Osteocyte (in vitro differentiated cells): ENCODE results near the gene TMEM179. TPM values are rescaled to one million over a fixed set of nuclear protein-coding genes. Genes with fewer than 3 reads are reported as not detected.

ENCODE experiments used
- DNase-seq: peaks from one replicate; pipeline ENCODE4 v3.0.0; 2021; ENCODE audit warnings: mixed read lengths; ENCODE audit not compliant: unreplicated experiment; ENCODE audit errors: extremely low spot score
- H3K27ac Mint-ChIP-seq: one replicate; pipeline ENCODE4 v1.8.0; 2021; ENCODE audit warnings: mild to moderate bottlenecking, mixed read lengths; ENCODE audit not compliant: unreplicated experiment
- H3K27me3 Mint-ChIP-seq: one replicate; pipeline ENCODE4 v1.8.0; 2021; ENCODE audit warnings: mixed read lengths; ENCODE audit not compliant: unreplicated experiment
- H3K36me3 Mint-ChIP-seq: one replicate; pipeline ENCODE4 v1.8.0; 2021; ENCODE audit warnings: mixed read lengths; ENCODE audit not compliant: unreplicated experiment
- H3K4me1 Mint-ChIP-seq: one replicate; pipeline ENCODE4 v1.8.0; 2021; ENCODE audit warnings: mixed read lengths; ENCODE audit not compliant: unreplicated experiment
- H3K4me3 Mint-ChIP-seq: one replicate; pipeline ENCODE4 v1.8.0; 2021; ENCODE audit warnings: mild to moderate bottlenecking, moderate library complexity, mixed read lengths; ENCODE audit not compliant: unreplicated experiment
- H3K9me3 Mint-ChIP-seq: one replicate; pipeline ENCODE4 v1.8.0; 2021; ENCODE audit warnings: mixed read lengths; ENCODE audit not compliant: unreplicated experiment
- total RNA-seq: library from RNA; stranded (reverse); gene quantifications from 2 replicates; pipeline ENCODE4 v1.2.1, GENCODE V29; 2021
- TF ChIP-seq, protein P1 (sequence below): fragments of 200-600 bp; sonication (generic); IDR thresholded peaks from 2 replicates; pipeline ENCODE4 v1.5.0; 2021; ENCODE audit warnings: antibody characterized with exemption, mild to moderate bottlenecking, moderate library complexity

The TMEM179 gene
- total RNA-seq, 1 donor from 2014 or later: not detected

DNA sequence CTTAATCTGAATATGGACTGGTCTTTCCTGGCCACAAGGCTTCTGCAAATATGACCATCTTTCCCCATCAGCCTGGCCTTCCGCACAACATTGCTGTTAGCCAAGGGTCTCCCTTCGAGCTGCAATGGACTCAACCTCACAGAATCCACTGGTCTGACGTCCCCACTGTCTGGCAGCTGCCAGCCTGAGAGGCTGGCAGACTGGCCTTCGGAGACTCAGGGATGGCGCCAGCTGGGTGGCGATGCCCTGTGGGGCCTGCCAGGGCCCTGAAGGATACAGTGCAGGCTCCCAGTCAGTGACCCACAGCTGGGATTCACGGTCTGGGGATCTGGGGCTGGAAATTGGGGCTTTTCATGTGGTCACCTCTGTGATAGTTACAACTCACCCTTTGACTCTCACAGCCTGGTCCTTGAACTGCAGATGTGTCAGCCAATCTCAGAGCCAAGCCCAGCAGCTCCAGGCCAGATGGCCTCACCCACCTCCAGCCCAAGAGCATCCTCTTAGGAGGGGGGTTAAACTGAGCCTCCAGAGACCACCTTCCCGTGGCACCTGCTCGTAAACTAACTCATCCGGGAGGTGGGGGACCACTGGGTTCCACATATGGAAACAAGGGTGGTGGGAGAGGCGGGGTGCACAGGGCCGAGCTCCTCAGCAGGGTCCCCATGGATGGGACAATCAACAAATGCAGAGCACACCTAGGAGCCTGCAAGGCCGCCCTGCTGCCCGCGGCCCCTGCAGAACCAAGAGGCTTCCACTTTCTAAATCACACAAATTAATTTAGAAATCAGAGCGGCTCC, 46.1 kb downstream of the TMEM179 start:
- Mint-ChIP-seq H3K9me3 (no peaks in the 10 kb centered on the region), H3K27ac (no peak overlapping the region), H3K36me3 (no peaks in the 10 kb centered on the region), H3K27me3 (no peaks in the 10 kb centered on the region), H3K4me1 (no peaks in the 10 kb centered on the region), H3K4me3 (no peak overlapping the region)
- DNase-seq: no peak
- TF ChIP-seq, protein P1, sequence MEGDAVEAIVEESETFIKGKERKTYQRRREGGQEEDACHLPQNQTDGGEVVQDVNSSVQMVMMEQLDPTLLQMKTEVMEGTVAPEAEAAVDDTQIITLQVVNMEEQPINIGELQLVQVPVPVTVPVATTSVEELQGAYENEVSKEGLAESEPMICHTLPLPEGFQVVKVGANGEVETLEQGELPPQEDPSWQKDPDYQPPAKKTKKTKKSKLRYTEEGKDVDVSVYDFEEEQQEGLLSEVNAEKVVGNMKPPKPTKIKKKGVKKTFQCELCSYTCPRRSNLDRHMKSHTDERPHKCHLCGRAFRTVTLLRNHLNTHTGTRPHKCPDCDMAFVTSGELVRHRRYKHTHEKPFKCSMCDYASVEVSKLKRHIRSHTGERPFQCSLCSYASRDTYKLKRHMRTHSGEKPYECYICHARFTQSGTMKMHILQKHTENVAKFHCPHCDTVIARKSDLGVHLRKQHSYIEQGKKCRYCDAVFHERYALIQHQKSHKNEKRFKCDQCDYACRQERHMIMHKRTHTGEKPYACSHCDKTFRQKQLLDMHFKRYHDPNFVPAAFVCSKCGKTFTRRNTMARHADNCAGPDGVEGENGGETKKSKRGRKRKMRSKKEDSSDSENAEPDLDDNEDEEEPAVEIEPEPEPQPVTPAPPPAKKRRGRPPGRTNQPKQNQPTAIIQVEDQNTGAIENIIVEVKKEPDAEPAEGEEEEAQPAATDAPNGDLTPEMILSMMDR: no peak

DNA sequence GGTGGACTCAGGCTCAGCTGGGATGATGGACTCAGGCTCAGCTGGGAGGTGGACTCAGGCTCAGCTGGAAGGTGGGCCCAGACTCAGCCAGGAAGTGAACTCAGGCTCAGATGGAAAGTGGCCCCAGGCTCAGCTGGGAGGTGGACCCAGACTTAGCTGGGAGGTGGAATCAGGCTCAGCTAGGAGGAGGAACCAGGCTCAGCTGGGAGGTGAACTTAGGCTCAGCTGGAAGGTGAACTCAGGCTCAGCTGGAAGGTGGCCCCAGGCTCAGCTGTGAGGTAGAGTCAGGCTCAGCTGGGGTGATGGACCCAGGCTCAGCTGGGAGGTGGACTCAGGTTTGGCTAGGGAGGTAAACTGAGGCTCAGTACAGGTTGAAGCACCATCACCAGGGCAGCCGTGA, 46.8 kb downstream of the TMEM179 start:
- H3K9me3 Mint-ChIP-seq: no peaks in the 10 kb centered on the region
- no peak for DNase-seq
- TF ChIP-seq, protein P1: no peak
- H3K27ac Mint-ChIP-seq: no peak overlapping the region
- H3K27me3 Mint-ChIP-seq: no peaks in the 10 kb centered on the region
- no peaks in the 10 kb centered on the region for H3K36me3 Mint-ChIP-seq
- H3K4me1 Mint-ChIP-seq: no peaks in the 10 kb centered on the region
- H3K4me3 Mint-ChIP-seq: no peak overlapping the region

DNA sequence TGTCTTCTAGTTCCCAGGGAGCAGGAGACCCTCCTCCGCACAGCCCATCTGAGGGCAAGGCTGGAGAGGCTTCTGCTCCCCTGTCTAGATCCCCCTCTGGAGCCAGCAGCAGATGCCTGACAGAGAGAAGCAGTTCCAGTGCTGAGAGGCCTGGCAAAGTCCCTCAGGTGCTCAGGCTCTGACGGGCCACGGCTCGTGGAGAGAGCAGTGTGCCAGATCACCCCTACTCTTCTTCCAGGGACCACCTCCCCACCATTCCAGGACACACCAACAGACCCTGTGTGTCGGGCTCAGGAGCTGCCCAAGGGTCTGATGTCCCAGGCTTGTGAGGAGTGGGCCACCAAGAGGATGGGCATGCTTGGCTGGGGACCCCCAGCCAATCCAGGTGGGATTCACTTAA, 47.5 kb downstream of the TMEM179 start:
- H3K36me3 Mint-ChIP-seq: no peaks in the 10 kb centered on the region
- H3K9me3 Mint-ChIP-seq: no peaks in the 10 kb centered on the region
- no peaks in the 10 kb centered on the region for H3K4me1 Mint-ChIP-seq
- H3K27me3 Mint-ChIP-seq: no peaks in the 10 kb centered on the region
- H3K27ac Mint-ChIP-seq: no peak overlapping the region
- no peak for DNase-seq
- H3K4me3 Mint-ChIP-seq: no peak overlapping the region
- TF ChIP-seq, protein P1: no peak

DNA sequence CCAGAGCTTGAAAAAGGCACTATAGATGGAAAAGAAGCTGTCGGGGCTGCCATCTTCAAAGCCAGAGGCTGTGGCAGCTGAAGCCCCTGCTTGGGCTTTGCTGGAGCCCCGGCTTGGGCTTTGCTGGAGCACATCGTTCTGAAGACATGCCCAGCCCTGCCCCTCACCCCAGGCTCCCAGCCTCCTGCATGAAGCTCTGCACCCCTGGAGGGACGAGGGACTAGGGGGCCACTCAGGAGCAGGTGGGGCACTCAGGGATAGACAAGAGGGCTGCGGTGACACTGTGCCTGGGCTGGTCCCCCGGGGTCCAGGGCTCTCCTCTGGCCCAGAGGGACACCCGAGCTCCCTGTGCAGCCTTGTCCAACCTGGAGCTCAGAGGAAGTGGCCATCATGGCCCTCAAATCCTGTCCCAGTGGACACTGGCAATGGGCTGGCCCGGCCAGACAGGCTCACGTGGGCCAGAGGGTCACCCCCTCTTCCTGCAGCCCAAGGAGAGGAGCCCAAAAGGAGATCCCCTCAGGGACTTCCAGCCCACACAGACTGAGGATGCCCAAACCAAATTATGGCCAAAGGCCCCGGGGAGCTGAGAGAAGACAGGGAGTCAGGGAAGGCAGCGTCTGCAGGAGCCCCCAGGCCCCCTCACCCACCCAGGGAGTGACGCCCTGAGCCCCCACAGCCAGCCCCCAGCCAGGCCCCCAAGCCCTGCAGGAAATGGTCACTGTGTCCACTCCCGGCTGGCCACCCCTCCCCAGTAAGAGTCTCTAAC, 48.1 kb downstream of the TMEM179 start:
- H3K27ac Mint-ChIP-seq: no peak overlapping the region
- TF ChIP-seq, protein P1: no peak
- H3K4me3 Mint-ChIP-seq: no peak overlapping the region
- H3K27me3 Mint-ChIP-seq: no peaks in the 10 kb centered on the region
- H3K4me1 Mint-ChIP-seq: no peaks in the 10 kb centered on the region
- no peaks in the 10 kb centered on the region for H3K36me3 Mint-ChIP-seq
- no peak for DNase-seq
- H3K9me3 Mint-ChIP-seq: no peaks in the 10 kb centered on the region
